Measurements from ENCODE around the gene NDUFAF8.

GRCh38 chr17:81274471-81274855 lies 35.3 kb downstream of the NDUFAF8 start:
- TF ChIP-seq CTCF (IDR thresholded peaks at IDR 0.05), result no peak
- TF ChIP-seq POLR2A (IDR thresholded peaks at IDR 0.05), result no peak
- no peak for TF ChIP-seq POLR2AphosphoS5 (IDR thresholded peaks at IDR 0.05)

Measured in prostate gland (tissue), 2 donors.